GM06990 (cell line): ENCODE results near the gene DEFB108B.
A peak's percentile ranks its signal among the peaks of the same experiment; 100 is the strongest.
"Not testable (repeated sequence)": the region's sequence is repeated elsewhere in the genome, so short reads cannot be mapped to it uniquely, and the experiment has no call there.

Source experiments
- DNase-seq: peaks from one replicate; pipeline ENCODE4 v3.0.0-alpha.2; 2011; ENCODE audit not compliant: insufficient read length; ENCODE audit errors: extremely low read depth
- H3K27me3 ChIP-seq: replicated peaks from 2 replicates; pipeline ENCODE4 v1.6.0; 2011; ENCODE audit warnings: low read length; ENCODE audit not compliant: control insufficient read depth, insufficient read depth
- H3K36me3 ChIP-seq: 2 replicates; pipeline ENCODE4 v1.5.1; 2011; ENCODE audit warnings: low read length; ENCODE audit not compliant: control insufficient read depth, insufficient read depth
- H3K4me3 ChIP-seq: replicated peaks from 2 replicates; pipeline ENCODE4 v1.5.1; 2011; ENCODE audit warnings: low read depth, mild to moderate bottlenecking, control low read depth, low read length
- CTCF ChIP-seq: IDR thresholded peaks from 2 replicates; pipeline ENCODE4 v1.5.1; 2011; ENCODE audit warnings: low read length, control low read depth, mild to moderate bottlenecking, inconsistent platforms; ENCODE audit not compliant: insufficient read depth, poor library complexity, severe bottlenecking

The DEFB108B gene

DNA sequence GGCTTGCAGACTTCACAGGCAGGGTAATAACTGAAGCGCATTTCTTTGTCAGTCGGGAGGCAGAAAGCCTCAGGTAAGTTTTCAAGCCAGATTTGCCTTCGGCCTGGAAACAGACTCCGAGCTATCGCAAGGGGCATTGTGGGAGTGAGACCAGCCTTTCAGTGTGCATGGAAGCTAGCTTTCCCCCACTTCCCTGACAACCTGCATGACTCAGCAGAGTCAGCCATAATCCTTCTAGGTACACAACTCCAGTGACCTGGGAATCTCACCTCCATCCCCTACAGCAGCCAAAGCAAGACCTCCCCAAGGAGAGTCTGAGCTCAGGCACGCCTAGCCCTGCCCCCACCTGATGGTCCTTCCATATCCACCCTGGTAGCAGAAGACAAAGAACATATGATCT, 9.7 kb downstream of the DEFB108B start:
- not testable (repeated sequence) for H3K27me3 ChIP-seq, DNase-seq, H3K36me3 ChIP-seq, H3K4me3 ChIP-seq

GRCh38 chr11:71843355-71843754, 10.4 kb downstream of the DEFB108B start:
- DNase-seq, H3K27me3 ChIP-seq: not testable (repeated sequence)

GRCh38 chr11:71843858-71844257, 10.9 kb downstream of the DEFB108B start:
- no peak for DNase-seq
- no peak overlapping the region for H3K4me3 ChIP-seq
- H3K36me3 ChIP-seq = no peaks in the 10 kb centered on the region
- no peak for TF ChIP-seq CTCF
- H3K27me3 ChIP-seq = no peaks in the 10 kb centered on the region

More at GRCh38 chr11:71843355-71843754, 10.4 kb downstream of the DEFB108B start:
- not testable (repeated sequence) for H3K36me3 ChIP-seq, H3K4me3 ChIP-seq

DNA sequence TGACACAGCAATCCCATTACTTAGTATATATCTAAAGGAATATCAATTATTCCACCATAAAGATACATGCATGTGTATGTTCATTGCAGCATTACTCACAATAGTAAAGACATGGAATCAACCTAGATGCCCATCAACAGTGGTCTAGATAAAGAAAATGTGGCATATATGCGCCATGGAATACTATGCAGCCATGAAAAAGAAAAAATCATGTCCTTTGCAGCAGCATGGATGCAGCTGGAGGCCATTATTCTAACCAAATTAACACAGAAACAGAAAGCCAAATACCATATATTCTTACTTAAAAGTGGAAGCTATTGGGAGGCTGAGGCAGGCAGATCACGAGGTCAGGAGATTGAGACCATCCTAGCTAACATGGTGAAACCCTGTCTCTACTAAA, 20.9 kb downstream of the DEFB108B start:
- not testable (repeated sequence) for DNase-seq, H3K4me3 ChIP-seq, H3K27me3 ChIP-seq, H3K36me3 ChIP-seq

DNA sequence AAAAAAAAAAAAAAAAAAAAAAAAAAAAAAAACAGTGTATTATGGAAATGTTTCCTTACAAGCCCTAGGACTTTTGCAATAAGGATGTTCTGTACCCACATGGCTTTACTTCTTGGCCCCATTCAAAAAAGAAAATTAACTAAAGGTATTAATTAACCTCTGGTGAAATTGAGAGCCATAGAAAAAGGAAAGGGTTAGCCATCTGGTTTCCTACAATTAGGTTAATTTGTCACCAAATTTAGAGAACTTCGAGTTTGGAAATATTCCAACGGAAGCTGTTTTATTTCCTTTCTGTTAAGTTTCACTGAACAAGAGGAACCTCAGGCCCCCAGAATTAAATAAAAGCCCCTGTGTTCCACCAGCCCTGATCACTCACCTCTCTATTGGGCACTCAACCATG, 22.9 kb downstream of the DEFB108B start:
- DNase-seq, H3K4me3 ChIP-seq, H3K36me3 ChIP-seq, H3K27me3 ChIP-seq: not testable (repeated sequence)

- not testable (repeated sequence) for DNase-seq, H3K27me3 ChIP-seq, H3K4me3 ChIP-seq, H3K36me3 ChIP-seq
Measured at GRCh38 chr11:71860835-71861234, 27.8 kb downstream of the DEFB108B start.

DNA sequence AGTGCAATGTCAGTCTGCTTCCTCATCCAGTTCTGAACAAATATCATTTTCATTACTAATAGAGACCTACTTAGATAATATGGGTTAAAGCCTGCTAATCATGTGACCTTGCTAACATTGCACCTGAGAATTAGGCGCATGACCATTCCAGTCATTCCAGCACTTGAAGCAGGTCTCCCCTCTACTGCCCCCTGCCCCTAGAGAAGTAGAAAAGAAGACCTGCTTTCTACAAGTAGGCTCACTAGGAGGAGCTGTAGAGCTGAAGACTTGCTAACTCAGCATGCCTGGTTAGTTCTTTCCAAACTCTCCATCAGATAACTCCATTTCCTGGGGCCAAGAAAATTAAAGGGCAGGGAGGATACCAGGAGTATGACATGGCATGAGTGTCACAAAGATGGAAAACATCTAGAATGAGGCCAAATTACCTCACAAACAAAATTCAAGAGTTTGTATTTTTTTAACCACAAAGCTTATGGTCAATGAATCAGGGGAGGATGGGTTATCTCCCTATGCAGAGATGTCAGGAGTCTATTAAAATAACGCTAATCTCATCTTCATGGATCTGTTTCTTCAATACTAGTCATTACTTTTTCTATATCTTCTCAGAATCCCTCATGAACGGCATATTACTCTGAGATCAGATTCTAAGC, 31.1 kb downstream of the DEFB108B start:
- not testable (repeated sequence) for DNase-seq, H3K4me3 ChIP-seq, H3K36me3 ChIP-seq, H3K27me3 ChIP-seq
- TF ChIP-seq CTCF = peak; percentile 62

DNA sequence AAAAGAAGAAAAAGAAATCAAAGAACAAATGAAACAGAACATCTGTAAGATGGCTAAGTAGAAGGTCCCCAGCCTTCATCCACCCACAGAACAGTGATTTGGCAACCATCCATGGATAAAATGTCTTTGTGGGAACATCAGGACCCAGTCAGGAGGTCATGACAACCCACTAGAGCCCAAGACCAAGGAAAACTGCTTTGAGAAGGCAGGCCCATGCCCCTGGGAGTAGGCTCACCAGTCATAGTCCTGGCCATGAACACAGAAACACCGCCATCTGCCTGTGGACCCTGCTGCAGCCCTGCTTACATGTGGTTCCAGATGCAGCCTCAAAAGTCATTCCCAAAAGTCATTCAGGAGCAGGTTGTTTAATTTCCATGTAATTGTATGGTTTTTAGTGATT, 34.2 kb downstream of the DEFB108B start:
- not testable (repeated sequence) for DNase-seq, H3K27me3 ChIP-seq, H3K36me3 ChIP-seq, H3K4me3 ChIP-seq

DNA sequence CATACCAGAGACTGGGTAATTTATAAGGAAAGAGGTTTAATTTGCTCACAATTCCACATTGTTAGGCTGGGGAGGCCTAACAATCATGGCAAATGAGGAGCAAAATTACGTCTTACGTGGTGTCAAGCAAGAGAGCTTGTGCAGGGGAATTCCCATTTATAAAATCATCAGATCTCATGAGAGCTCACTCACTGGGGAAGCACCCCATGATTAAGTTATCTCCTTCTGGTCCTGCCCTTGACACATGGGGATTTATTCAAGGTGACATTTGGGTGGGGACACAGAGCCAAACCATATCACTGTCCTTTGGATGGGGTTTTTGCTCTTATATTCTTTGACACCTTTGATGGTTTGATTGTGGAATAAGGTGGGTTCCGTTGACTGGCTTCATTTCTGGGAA, 36.9 kb downstream of the DEFB108B start:
- not testable (repeated sequence) for H3K36me3 ChIP-seq, H3K4me3 ChIP-seq, H3K27me3 ChIP-seq, DNase-seq

DNA sequence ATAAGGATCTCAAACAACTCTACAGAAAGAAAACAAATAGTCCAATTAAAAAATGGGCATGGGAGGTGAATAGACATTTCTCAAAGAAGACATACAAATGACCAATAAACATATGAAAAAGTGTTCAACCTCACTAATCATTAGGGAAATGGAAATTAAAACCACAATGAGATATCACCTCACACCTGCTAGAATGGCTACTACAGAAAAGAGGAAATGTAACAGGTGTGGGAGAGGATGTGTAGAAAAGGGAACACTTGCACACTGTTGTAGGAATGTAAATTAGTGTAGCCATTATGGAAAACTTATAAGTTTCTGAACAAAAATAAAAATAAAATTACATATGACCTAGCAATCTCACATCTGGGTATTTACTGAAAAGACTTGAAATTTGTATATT, 37.7 kb downstream of the DEFB108B start:
- H3K27me3 ChIP-seq, H3K36me3 ChIP-seq, DNase-seq, H3K4me3 ChIP-seq: not testable (repeated sequence)

DNA sequence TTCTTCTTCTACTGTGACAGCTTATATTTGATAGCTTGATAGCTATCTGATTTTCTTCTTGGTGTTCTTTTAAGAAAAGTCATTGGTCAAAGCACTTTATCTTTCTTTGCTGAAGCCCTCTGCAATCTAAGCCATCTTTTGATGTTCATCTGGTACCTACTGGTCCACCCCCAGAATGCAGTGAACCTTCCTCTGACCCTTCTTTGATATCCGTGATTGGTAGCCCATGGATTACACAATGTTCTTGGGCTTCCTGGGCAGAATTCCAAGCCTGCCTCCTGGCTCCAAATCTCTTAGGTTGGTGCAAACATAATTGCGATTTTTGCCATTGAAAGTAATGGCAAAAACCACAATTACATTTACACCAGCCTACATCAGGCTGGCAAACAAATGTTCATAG, 43.3 kb downstream of the DEFB108B start:
- not testable (repeated sequence) for DNase-seq, H3K4me3 ChIP-seq, H3K27me3 ChIP-seq, H3K36me3 ChIP-seq

GRCh38 chr11:71878059-71878458, 45.1 kb downstream of the DEFB108B start, which contains the start of gene DEFB131B:
Gene DEFB131B, plus strand, starts transcription at chr11:71878453. Its CDS starts 0 bp downstream, at chr11:71878453.
- H3K36me3 ChIP-seq, H3K4me3 ChIP-seq, H3K27me3 ChIP-seq, DNase-seq: not testable (repeated sequence)

DNA sequence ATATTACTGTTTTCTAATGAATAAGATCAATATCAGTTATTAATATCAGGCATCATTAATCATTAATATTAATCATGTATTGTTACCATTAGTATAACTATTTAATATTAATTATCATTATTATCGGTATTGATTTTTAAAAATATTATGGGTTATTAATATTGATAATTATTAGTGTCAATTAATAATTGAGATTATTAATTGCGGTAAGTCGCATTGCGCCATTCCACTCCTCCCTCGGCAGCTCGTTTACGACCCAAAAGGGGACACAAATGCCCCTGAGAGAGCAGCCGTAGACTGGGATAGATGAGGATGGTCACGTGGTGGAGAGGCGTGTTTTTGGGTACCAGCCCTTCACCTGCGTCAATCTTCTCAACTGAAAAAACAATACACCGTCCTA, 52.8 kb downstream of the DEFB108B start:
- H3K4me3 ChIP-seq, DNase-seq: not testable (repeated sequence)

More for the DNA sequence above, 52.8 kb downstream of the DEFB108B start:
- not testable (repeated sequence) for H3K27me3 ChIP-seq, H3K36me3 ChIP-seq
